Thoracic aorta (tissue), 2 donors: ENCODE data around the gene UBE2H. TPM values are rescaled to one million over a fixed set of nuclear protein-coding genes. Genes with fewer than 3 reads are reported as not detected.
"Not testable (repeated sequence)": the region's sequence is repeated elsewhere in the genome, so short reads cannot be mapped to it uniquely, and the experiment has no call there.

Source experiments
- ATAC-seq: fragments of 150-250 bp; one replicate; pipeline ENCODE4 v1.8.0; 2017; ENCODE audit warnings: low read depth; ENCODE audit not compliant: insufficient number of reproducible peaks, low FRiP score
- DNase-seq: peaks from one replicate; pipeline ENCODE4 v3.0.0-alpha.2; 2020; ENCODE audit warnings: low spot score
- H3K27ac ChIP-seq, 2 donors: fragments of 200-600 bp; sonication (generic); 1 replicate in 1 of 2; 2 replicates in 1 of 2; pipeline ENCODE4 v1.5.1; 2016; ENCODE audit warnings: mild to moderate bottlenecking in 2 of 2, moderate library complexity in 2 of 2
- H3K27me3 ChIP-seq: fragments of 200-600 bp; sonication (generic); replicated peaks from 2 replicates; pipeline ENCODE4 v1.6.0; 2016; ENCODE audit warnings: mild to moderate bottlenecking; ENCODE audit not compliant: insufficient read depth
- H3K36me3 ChIP-seq: fragments of 200-600 bp; sonication (generic); one replicate; pipeline ENCODE4 v1.5.1; 2016
- H3K4me1 ChIP-seq, 2 donors: fragments of 200-600 bp; sonication (generic); 1 replicate in 1 of 2; 2 replicates in 1 of 2; pipeline versions ENCODE4 v1.5.1 to v1.6.0; 2016; ENCODE audit warnings: low read depth in 2 of 2, mild to moderate bottlenecking in 1 of 2; ENCODE audit not compliant: control insufficient read depth in 1 of 2
- H3K4me3 ChIP-seq: fragments of 200-600 bp; sonication (generic); 2 replicates; pipeline ENCODE4 v1.5.1; 2016; ENCODE audit warnings: mild to moderate bottlenecking
- H3K9me3 ChIP-seq: fragments of 200-600 bp; sonication (generic); 2 replicates; pipeline ENCODE4 v1.5.1; 2016
- CTCF ChIP-seq: fragments of 200-600 bp; sonication (generic); IDR thresholded peaks from one replicate; pipeline ENCODE4 v1.5.1; 2019; ENCODE audit warnings: antibody characterized with exemption
- total RNA-seq, 2 donors: library from RNA; depleted of rRNA; stranded (reverse); fragments of >200 nt; gene quantifications; one replicate each; pipeline versions ENCODE4 v1.1.0 to v1.2.3, GENCODE V29; 2016

The UBE2H gene
- total RNA-seq, 2 donors from 2014 or later: 136 to 158 TPM

DNA sequence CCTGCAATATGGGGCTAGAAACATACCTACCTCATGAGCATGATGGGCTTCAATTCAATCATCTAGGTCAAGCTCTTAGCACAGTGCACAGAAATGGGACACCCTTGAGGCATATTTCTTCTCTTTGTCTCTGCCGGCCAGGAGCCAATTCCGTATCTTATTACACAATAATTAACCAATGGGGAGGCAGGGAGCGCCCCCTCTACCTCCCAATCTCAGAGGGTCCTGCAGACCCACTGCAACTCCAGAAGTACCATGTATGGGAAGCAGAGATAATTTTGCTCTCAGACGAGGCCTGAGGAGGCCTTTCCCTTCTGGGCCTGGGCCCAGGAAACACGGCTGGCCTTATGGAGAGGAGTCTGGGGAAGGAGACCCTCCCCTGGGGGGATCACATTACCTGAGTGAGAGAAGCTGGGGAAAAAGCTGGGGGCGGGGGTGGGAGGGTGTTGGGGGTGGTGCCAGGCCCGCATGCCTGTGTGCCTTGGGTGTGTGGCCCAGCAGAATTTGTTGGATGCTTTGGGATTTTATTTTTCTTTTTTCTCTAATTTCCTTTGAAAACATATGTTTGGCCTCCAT is 155.5 kb downstream of the UBE2H start:
- ATAC-seq: no peak
- no peak for TF ChIP-seq CTCF
- H3K27ac ChIP-seq: no peak overlapping the region
- no peak overlapping the region for H3K4me3 ChIP-seq
- H3K9me3 ChIP-seq: no peaks in the 10 kb centered on the region
- no peaks in the 10 kb centered on the region for H3K36me3 ChIP-seq
- no peaks in the 10 kb centered on the region for H3K27me3 ChIP-seq
- no peaks in the 10 kb centered on the region for H3K4me1 ChIP-seq
- no peak for DNase-seq

GRCh38 chr7:129796186-129796775 is 156.5 kb downstream of the UBE2H start:
- Histone ChIP-seq H3K27me3 (no peaks in the 10 kb centered on the region), H3K9me3 (no peaks in the 10 kb centered on the region), H3K27ac (no peak overlapping the region), H3K36me3 (no peaks in the 10 kb centered on the region), H3K4me1 (no peaks in the 10 kb centered on the region), H3K4me3 (no peak overlapping the region)
- DNase-seq: no peak
- no peak for TF ChIP-seq CTCF
- ATAC-seq: no peak

DNA sequence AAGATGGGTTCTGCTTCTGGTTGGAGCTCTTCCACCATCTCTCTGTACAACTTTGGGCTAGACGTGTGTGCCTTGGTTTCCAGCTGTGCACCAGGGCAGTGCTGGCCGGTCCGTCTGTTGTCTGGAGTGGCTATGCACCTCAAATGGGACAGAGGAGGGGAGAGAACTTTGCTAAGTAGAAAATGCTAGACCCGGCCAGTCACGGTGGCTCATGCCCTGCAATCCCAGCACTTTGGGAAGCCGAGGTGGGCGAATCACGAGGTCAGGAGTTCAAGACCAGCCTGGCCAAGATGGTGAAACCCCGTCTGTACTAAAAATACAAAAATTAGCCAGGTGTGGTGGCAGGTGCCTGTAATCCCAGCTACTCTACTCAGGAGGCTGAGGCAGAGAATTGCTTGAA is 158.3 kb downstream of the UBE2H start:
- not testable (repeated sequence) for ATAC-seq, H3K4me1 ChIP-seq, H3K36me3 ChIP-seq, H3K4me3 ChIP-seq, H3K9me3 ChIP-seq, H3K27ac ChIP-seq, H3K27me3 ChIP-seq, DNase-seq

GRCh38 chr7:129793506-129794310 is 159.1 kb downstream of the UBE2H start:
- Histone ChIP-seq H3K4me1 (no peaks in the 10 kb centered on the region), H3K36me3 (no peaks in the 10 kb centered on the region), H3K4me3 (no peak overlapping the region), H3K9me3 (no peaks in the 10 kb centered on the region), H3K27me3 (no peaks in the 10 kb centered on the region), H3K27ac (no peak overlapping the region)
- DNase-seq (no peak), ATAC-seq (no peak)
- TF ChIP-seq CTCF: no peak

- no peak for DNase-seq
- no peaks in the 10 kb centered on the region for H3K27me3 ChIP-seq
- no peak overlapping the region for H3K27ac ChIP-seq
- no peak for TF ChIP-seq CTCF
- no peak overlapping the region for H3K4me3 ChIP-seq
- ATAC-seq: no peak
- no peaks in the 10 kb centered on the region for H3K4me1 ChIP-seq
- H3K9me3 ChIP-seq: no peaks in the 10 kb centered on the region
- H3K36me3 ChIP-seq: no peaks in the 10 kb centered on the region
Measured at GRCh38 chr7:129792721-129793120, 160.0 kb downstream of the UBE2H start.
